ENCODE measurements around the gene ACTN2.

GRCh38 chr1:236724506-236724905 lies 38.2 kb downstream of the ACTN2 start:
- TF ChIP-seq POLR2A (IDR thresholded peaks at IDR 0.05; ENCODE audit: low read depth) (no peak), POLR2AphosphoS5 (IDR thresholded peaks at IDR 0.05) (no peak)
